Measurements from ENCODE around the gene INPP5K. TPM values are rescaled to one million over a fixed set of nuclear protein-coding genes. Genes with fewer than 3 reads are reported as not detected.

INPP5K gene
- total RNA-seq, 4 donors from 2014 or later, result 101 to 172 (median 134) TPM

DNA sequence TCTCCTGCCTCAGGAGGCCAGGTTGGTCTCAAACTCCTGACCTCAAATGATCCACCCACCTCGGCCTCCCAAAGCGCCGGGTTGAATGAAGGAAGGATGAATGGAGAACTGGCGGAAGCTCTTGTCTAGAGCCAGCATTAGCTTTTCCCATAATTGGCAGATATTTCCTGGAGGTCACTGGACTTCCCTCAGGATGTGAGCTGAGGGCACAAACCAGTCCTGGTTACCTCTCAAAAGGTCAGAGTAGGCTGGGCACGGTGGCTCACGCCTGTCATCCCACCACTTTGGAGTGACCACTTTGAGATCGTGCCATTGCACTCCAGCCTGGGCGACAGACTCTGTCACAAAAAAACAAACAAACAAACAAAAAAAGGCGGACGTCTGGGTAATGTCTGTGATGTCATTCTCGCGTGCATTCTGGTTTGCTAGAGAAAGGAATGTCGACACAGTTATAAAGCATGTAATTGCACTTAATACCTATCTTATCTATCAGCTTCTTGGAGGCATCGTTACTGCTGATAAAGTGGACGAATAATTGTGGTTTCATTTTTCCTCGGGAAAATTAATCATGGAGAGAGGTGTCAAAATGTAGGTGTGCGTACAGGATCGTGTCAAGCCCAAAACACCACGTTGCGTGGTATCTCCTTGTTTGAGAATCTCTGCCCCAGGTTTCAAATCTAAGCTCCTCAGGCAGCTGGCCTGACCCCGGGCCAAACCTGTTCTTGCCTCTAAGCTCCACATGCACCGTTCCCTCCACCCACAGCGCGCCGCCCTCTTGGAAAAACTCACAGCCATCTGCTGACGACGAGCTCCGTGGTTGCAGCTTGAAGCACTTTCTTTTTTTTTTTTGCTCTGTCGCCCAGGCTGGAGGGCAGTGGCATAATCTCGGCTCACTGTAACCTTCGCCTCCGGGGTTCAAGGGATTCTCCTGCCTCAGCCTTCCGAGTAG is 54.0 kb downstream of the INPP5K start:
- intact Hi-C loops (cut with DNase I; ENCODE audit: low total_unique reads), result no loop called here
- WGBS, 2 donors, result 74 to 80% methylated on average over 33 of the region's 33 CpGs
- DNase-seq (ENCODE audit: low spot score in 2 of 2), result no peak
- TF ChIP-seq, protein P1, sequence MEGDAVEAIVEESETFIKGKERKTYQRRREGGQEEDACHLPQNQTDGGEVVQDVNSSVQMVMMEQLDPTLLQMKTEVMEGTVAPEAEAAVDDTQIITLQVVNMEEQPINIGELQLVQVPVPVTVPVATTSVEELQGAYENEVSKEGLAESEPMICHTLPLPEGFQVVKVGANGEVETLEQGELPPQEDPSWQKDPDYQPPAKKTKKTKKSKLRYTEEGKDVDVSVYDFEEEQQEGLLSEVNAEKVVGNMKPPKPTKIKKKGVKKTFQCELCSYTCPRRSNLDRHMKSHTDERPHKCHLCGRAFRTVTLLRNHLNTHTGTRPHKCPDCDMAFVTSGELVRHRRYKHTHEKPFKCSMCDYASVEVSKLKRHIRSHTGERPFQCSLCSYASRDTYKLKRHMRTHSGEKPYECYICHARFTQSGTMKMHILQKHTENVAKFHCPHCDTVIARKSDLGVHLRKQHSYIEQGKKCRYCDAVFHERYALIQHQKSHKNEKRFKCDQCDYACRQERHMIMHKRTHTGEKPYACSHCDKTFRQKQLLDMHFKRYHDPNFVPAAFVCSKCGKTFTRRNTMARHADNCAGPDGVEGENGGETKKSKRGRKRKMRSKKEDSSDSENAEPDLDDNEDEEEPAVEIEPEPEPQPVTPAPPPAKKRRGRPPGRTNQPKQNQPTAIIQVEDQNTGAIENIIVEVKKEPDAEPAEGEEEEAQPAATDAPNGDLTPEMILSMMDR (IDR thresholded peaks at IDR 0.05), result no peak
- no peak for TF ChIP-seq POLR2A (IDR thresholded peaks at IDR 0.05)
- H3K4me3 ChIP-seq (ENCODE audit: low read depth, poor library complexity, severe bottlenecking), result no peak overlapping the region

DNA sequence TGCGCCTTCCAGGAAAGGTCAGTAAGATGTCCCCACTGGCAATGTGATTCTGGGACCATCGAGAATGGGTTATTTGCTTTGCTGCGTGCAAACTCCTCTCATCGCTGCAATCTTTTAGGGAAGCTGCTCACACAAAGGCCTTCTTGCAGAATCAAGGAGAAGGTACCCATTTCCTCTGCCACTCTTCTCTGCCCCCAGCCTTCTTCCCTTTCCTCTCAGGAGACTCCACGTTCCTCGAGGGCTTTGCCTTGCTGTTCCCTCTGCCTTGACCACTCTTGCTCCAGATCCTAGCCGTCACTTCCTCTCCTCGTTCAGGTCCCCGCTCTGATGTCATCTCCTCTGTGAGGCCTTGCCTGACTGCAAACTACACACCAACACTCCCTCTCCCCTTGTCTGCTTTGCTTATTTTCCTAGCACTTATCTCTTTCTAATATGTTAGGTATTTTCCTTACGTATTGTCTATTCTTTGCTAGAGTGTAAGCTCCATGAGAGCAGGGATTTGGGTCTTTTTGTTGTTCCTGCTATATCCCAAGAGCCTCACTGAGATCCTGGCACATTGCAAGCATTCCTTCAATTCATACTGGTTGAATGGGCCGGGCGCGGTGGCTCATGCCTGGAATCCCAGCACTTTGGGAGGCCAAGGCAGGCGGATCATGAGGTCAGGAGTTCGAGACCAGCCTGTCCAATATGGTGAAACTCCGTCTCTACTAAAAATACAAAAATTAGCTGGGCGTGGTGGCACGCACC is 55.0 kb downstream of the INPP5K start:
- WGBS, 2 donors, result 88 to 89% methylated on average over 18 of the region's 18 CpGs
- no peak for TF ChIP-seq POLR2A (IDR thresholded peaks at IDR 0.05)
- TF ChIP-seq, protein P1 (IDR thresholded peaks at IDR 0.05), result no peak
- no peak overlapping the region for H3K4me3 ChIP-seq (ENCODE audit: low read depth, poor library complexity, severe bottlenecking)
- intact Hi-C loops (cut with DNase I; ENCODE audit: low total_unique reads), result no loop called here
- no peak for DNase-seq (ENCODE audit: low spot score in 2 of 2)

DNA sequence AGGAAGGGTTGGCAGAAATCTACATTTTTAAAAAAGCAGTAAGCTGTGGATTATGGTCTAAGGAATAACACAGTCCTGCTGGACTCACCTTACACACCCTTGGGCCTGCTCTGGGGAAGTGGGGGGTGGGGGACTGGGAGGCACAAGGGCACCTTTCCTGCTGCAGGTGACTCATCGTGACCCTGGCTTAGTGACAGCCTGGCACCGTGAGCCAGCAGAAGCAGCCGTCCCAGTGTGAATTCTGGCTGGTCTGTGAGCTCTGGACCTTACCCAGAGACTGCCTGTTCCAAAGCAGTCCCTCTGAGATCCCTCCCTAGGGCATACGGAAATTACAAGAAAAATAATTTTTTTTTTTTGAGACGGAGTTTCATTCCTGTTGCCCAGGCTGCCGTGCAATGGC is 56.2 kb downstream of the INPP5K start:
- WGBS, 2 donors, result 5 to 12% methylated on average over 6 of the region's 6 CpGs
- H3K4me3 ChIP-seq (ENCODE audit: low read depth, poor library complexity, severe bottlenecking), result no peak overlapping the region
- intact Hi-C loops (cut with DNase I; ENCODE audit: low total_unique reads), result no loop called here
- peak; percentile 42 to 91 for DNase-seq (ENCODE audit: low spot score in 2 of 2)
- no peak for TF ChIP-seq POLR2A (IDR thresholded peaks at IDR 0.05)
- TF ChIP-seq, protein P1 (IDR thresholded peaks at IDR 0.05), result no peak

DNA sequence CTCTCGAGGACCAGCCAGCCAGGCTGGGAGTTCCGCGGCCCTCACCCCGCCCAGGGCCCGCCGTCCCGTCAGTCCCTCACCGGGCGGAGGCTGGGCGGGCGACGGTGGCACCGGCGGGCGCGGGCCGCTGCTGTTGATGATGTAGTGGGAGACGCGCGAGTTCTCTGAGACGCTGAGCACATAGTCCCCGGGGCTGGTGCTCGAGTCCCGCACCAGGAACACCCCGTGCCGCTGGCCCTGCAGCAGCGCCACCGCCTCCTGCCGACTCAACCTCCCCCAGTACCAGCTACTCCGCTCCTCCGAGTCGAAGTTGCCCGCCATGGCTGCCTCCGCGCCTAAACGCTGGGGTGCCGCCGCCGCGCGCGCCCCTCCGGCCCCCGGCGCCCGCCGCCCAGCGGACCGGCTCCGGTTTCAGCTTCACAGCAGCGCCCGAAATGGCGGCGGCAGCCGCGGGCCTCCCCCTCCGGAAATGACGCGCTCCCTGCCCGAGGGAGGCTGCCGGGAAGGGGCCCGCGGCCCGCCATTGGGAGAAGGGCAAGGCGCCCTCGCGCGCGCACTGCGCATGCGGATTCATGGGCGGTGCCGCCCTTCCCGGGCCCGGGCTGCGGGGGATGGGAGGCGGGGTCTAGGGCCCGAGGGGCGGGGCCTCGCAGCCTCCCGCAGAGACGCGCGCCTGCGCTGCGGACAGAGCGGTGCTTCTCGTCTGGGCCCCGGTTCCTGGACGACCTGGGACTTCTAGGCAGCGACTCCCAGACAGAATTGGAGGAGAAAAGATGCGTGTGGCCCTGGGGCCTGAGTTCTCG is 60.4 kb downstream of the INPP5K start, which contains the start of gene CRK:
Gene CRK (minus strand): TSS at position 436 of the 803 bp plus-strand sequence. CDS start 115 bp downstream, at position 321.
- H3K4me3 ChIP-seq (ENCODE audit: low read depth, poor library complexity, severe bottlenecking), result peak within 1 kb of the TSS; percentile 86
- DNase-seq (ENCODE audit: low spot score in 2 of 2), result peak; percentile 93 to 99
- intact Hi-C loops (cut with DNase I; ENCODE audit: low total_unique reads), result no loop called here
- TF ChIP-seq POLR2A (IDR thresholded peaks at IDR 0.05), result peak in 1 of 2 donors; percentile 91
- TF ChIP-seq, protein P1 (IDR thresholded peaks at IDR 0.05), result no peak
- WGBS, 2 donors, result 0 to 1% methylated on average over 21 to 56 of the region's 93 CpGs

DNA sequence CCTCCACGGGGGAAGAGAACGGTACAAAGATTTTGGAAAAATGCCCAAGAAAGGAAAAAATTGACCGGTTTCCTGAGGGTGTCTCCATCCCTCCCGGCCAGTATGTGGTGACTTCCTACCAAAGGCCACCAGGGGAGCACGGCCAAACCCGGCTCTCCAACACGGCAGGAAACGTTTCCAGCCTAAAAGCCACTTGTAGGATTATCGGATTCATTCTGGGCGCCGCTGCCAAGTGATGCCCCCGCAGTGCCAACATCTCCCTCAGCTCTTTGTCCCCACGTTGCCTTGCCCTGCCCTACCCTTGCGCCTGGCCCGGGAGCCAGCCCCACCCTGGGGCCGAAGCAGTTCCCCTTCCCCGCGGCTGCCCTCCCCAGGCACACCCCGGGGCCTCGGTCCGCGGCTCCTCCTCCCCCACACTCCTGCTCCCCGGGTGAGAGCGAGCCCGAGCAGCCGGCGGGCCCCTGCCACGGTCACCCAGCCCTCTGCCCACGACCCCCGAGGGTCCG is 61.1 kb downstream of the INPP5K start:
- WGBS, 2 donors, result 0 to 1% methylated on average over 22 to 30 of the region's 31 CpGs
- intact Hi-C loops (cut with DNase I; ENCODE audit: low total_unique reads), result no loop called here
- peak; percentile 51 to 95 for DNase-seq (ENCODE audit: low spot score in 2 of 2)
- TF ChIP-seq, protein P1 (IDR thresholded peaks at IDR 0.05), result peak in 1 of 3 donors; percentile 51
- TF ChIP-seq POLR2A (IDR thresholded peaks at IDR 0.05), result no peak
- peak overlapping the region; percentile 86 for H3K4me3 ChIP-seq (ENCODE audit: low read depth, poor library complexity, severe bottlenecking)
